SU-DHL-6 (cell line): ENCODE results near the gene CCDC194.
"Not testable (repeated sequence)": the region's sequence is repeated elsewhere in the genome, so short reads cannot be mapped to it uniquely, and the experiment has no call there.

ENCODE experiments used
- H2AFZ ChIP-seq: fragments of 200-600 bp; sonication (generic); 2 replicates; pipeline ENCODE4 v1.6.1; 2014; ENCODE audit warnings: low read depth, mild to moderate bottlenecking, moderate library complexity, mixed read lengths, antibody characterized with exemption, low read length; ENCODE audit not compliant: severe bottlenecking
- H3F3A ChIP-seq: fragments of 200-600 bp; shearing (Covaris generic); 2 replicates; pipeline ENCODE4 v1.6.0; 2016; ENCODE audit warnings: antibody characterized with exemption, mild to moderate bottlenecking; ENCODE audit not compliant: insufficient read depth
- H3K27ac ChIP-seq: fragments of 200-600 bp; sonication (generic); 2 replicates; pipeline ENCODE4 v1.5.1; 2016; ENCODE audit warnings: low read depth, mild to moderate bottlenecking, low read length, moderate library complexity, mixed read lengths
- H3K27me3 ChIP-seq: fragments of 200-600 bp; sonication (generic), shearing (Covaris generic); 2 replicates; pipeline ENCODE4 v1.6.0; 2014; ENCODE audit warnings: mild to moderate bottlenecking, low read length
- H3K36me3 ChIP-seq: fragments of 200-600 bp; sonication (generic); 2 replicates; pipeline ENCODE4 v1.6.1; 2014; ENCODE audit warnings: mild to moderate bottlenecking, low read length, mixed read lengths
- H3K4me2 ChIP-seq: fragments of 300-600, 200-600 bp; shearing (Covaris generic), sonication (generic); 2 replicates; pipeline ENCODE4 v1.6.0; 2014; ENCODE audit warnings: low read length, low read depth, mild to moderate bottlenecking; ENCODE audit not compliant: poor library complexity, severe bottlenecking
- H3K4me3 ChIP-seq: fragments of 200-600 bp; sonication (generic); 2 replicates; pipeline ENCODE4 v1.5.1; 2014; ENCODE audit warnings: antibody characterized with exemption, low read length, mild to moderate bottlenecking, mixed read lengths; ENCODE audit not compliant: insufficient read depth, poor library complexity, severe bottlenecking
- H3K79me2 ChIP-seq: fragments of 200-600 bp; sonication (generic); 2 replicates; pipeline ENCODE4 v1.6.1; 2014; ENCODE audit warnings: mild to moderate bottlenecking, low read length, moderate library complexity; ENCODE audit not compliant: insufficient read depth
- H3K9ac ChIP-seq: fragments of 200-600 bp; sonication (generic); 2 replicates; pipeline ENCODE4 v1.7.0; 2014; ENCODE audit warnings: mild to moderate bottlenecking, low read length
- H3K9me2 ChIP-seq: fragments of 200-600 bp; sonication (generic); replicated peaks from 2 replicates; pipeline ENCODE4 v1.6.1; 2014; ENCODE audit warnings: low read length; ENCODE audit not compliant: insufficient read depth
- H3K9me3 ChIP-seq: fragments of 200-600 bp; sonication (generic); 2 replicates; pipeline ENCODE4 v1.6.1; 2014; ENCODE audit warnings: low read length, mixed read lengths; ENCODE audit not compliant: insufficient read depth
- H4K20me1 ChIP-seq: fragments of 200-600 bp; sonication (generic); 2 replicates; pipeline ENCODE4 v1.6.1; 2014; ENCODE audit warnings: low read depth, mild to moderate bottlenecking, antibody characterized with exemption, low read length, moderate library complexity, mixed read lengths
- EZH2phosphoT487 ChIP-seq: fragments of 200-600 bp; sonication (generic), shearing (Covaris generic); conservative IDR thresholded peaks from 2 replicates; pipeline ENCODE4 v1.6.1; 2018; ENCODE audit warnings: mild to moderate bottlenecking, antibody characterized with exemption, low read length, moderate library complexity, mixed read lengths
- TF ChIP-seq, protein P1 (sequence below): fragments of 200-600 bp; sonication (generic); IDR thresholded peaks from one replicate; pipeline ENCODE4 v1.5.1; 2017; ENCODE audit warnings: antibody characterized with exemption, mild to moderate bottlenecking, low read length, moderate library complexity; ENCODE audit not compliant: insufficient read depth, poor library complexity, severe bottlenecking

CCDC194 gene

GRCh38 chr19:17376935-17377600 lies 16.9 kb downstream of the CCDC194 start, which contains the start of gene PLVAP:
TSS of gene PLVAP (minus strand) at chr19:17377342. CDS start at chr19:17377288, 54 bp downstream.
- Histone ChIP-seq H3K9me2 (no peaks in the 10 kb centered on the region), H3K27ac (no peak within 1 kb of the TSS), H2AFZ (no peak within 1 kb of the TSS), H3K9ac (no peak within 1 kb of the TSS), H3K4me3 (no peak within 1 kb of the TSS), H3K27me3 (no peaks in the 10 kb centered on the region), H3K36me3 (no peaks in the 10 kb centered on the region), H3K79me2 (no peaks in the 10 kb centered on the region), H4K20me1 (no peaks in the 10 kb centered on the region), H3K4me2 (no peak within 1 kb of the TSS), H3F3A (0 out of 2 replicates have a peak, but pooled peaks cover 2% of the 10 kb centered on the region), H3K9me3 (no peaks in the 10 kb centered on the region)
- TF ChIP-seq, protein P1, sequence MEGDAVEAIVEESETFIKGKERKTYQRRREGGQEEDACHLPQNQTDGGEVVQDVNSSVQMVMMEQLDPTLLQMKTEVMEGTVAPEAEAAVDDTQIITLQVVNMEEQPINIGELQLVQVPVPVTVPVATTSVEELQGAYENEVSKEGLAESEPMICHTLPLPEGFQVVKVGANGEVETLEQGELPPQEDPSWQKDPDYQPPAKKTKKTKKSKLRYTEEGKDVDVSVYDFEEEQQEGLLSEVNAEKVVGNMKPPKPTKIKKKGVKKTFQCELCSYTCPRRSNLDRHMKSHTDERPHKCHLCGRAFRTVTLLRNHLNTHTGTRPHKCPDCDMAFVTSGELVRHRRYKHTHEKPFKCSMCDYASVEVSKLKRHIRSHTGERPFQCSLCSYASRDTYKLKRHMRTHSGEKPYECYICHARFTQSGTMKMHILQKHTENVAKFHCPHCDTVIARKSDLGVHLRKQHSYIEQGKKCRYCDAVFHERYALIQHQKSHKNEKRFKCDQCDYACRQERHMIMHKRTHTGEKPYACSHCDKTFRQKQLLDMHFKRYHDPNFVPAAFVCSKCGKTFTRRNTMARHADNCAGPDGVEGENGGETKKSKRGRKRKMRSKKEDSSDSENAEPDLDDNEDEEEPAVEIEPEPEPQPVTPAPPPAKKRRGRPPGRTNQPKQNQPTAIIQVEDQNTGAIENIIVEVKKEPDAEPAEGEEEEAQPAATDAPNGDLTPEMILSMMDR, result no peak
- TF ChIP-seq EZH2phosphoT487, result no peak

GRCh38 chr19:17370026-17370587 lies 23.9 kb downstream of the CCDC194 start:
- Histone ChIP-seq H3K36me3 (no peaks in the 10 kb centered on the region), H3K9me2 (no peaks in the 10 kb centered on the region), H3F3A (peaks cover 18% of the 10 kb centered on the region), H2AFZ (no peak overlapping the region), H3K79me2 (no peaks in the 10 kb centered on the region), H3K9ac (peak overlapping the region; percentile 48), H3K4me2 (peak overlapping the region; percentile 68), H3K4me3 (peak overlapping the region; percentile 31), H3K27ac (peak overlapping the region; percentile 98), H4K20me1 (no peaks in the 10 kb centered on the region), H3K9me3 (no peaks in the 10 kb centered on the region), H3K27me3 (no peaks in the 10 kb centered on the region)
- TF ChIP-seq EZH2phosphoT487, result no peak
- TF ChIP-seq, protein P1, result no peak

GRCh38 chr19:17365361-17365760 lies 28.6 kb downstream of the CCDC194 start:
- H3K4me2 ChIP-seq, result no peak overlapping the region
- no peaks in the 10 kb centered on the region for H4K20me1 ChIP-seq
- no peak overlapping the region for H2AFZ ChIP-seq
- no peaks in the 10 kb centered on the region for H3K27me3 ChIP-seq
- no peak overlapping the region for H3K27ac ChIP-seq
- H3K9ac ChIP-seq, result no peak overlapping the region
- TF ChIP-seq, protein P1, result no peak
- TF ChIP-seq EZH2phosphoT487, result no peak
- no peaks in the 10 kb centered on the region for H3K9me2 ChIP-seq
- H3K36me3 ChIP-seq, result no peaks in the 10 kb centered on the region
- H3K9me3 ChIP-seq, result no peaks in the 10 kb centered on the region
- no peak overlapping the region for H3K4me3 ChIP-seq
- H3K79me2 ChIP-seq, result no peaks in the 10 kb centered on the region
- H3F3A ChIP-seq, result peaks cover 9% of the 10 kb centered on the region

- not testable (repeated sequence) for H3K9ac ChIP-seq, H3K79me2 ChIP-seq, H4K20me1 ChIP-seq, H3K36me3 ChIP-seq, H3K9me3 ChIP-seq, H3K27me3 ChIP-seq, H2AFZ ChIP-seq, H3K9me2 ChIP-seq, H3F3A ChIP-seq, H3K4me2 ChIP-seq, H3K27ac ChIP-seq, H3K4me3 ChIP-seq
These were observed 30.0 kb downstream of the CCDC194 start for GRCh38 chr19:17363852-17364605.
